Epithelial cell of umbilical artery (primary cell): ENCODE measurements around the gene HMGA1. TPM values are rescaled to one million over a fixed set of nuclear protein-coding genes. Genes with fewer than 3 reads are reported as not detected.

Experiments
- total RNA-seq: library from RNA; depleted of rRNA; stranded (reverse); fragments of >200 nt; gene quantifications from 2 replicates; pipeline ENCODE4 v1.2.3, GENCODE V29; 2014

Gene HMGA1
- total RNA-seq = 229 and 287 TPM in 2 replicates

GRCh38 chr6:34236443-34237315 lies at the start of gene HMGA1:
HMGA1 (plus strand) TSS chr6:34236873; CDS start chr6:34240781, 3,908 bp downstream.

GRCh38 chr6:34248727-34249468 lies 12.2 kb downstream of the HMGA1 start, which contains the start of gene SMIM29:
SMIM29 (minus strand) TSS chr6:34249006; CDS start chr6:34247791, 1,215 bp downstream.

Other genes starting within 250 kb of the HMGA1 start
- gene GRM4, start 90.8 kb upstream of the HMGA1 start, total RNA-seq = not detected in 2 replicates
- 19.5 and 39.8 TPM in 2 replicates for gene SMIM29, start 12.1 kb downstream of the HMGA1 start, total RNA-seq
- gene NUDT3, start 155.8 kb downstream of the HMGA1 start, total RNA-seq = 17.5 and 21.4 TPM in 2 replicates
- gene RPS10, start 189.2 kb downstream of the HMGA1 start, total RNA-seq = 2,419 and 4,666 TPM in 2 replicates
- gene PACSIN1, start 229.2 kb downstream of the HMGA1 start, total RNA-seq = not detected in 2 replicates